Adrenal gland (tissue), 5 donors: ENCODE measurements around the gene MAN1A1.

Experiments used
- CTCF ChIP-seq, 6 experiments: fragments of 450-650 bp in 4 of 6; fragments of 200-600 bp in 2 of 6; sonication (generic) in 1 of 6; IDR thresholded peaks; 1 replicate in 5 of 6; 2 replicates in 1 of 6; pipeline versions ENCODE4 v1.5.1 to v1.8.0; 2016 to 2021; ENCODE audit warnings: antibody characterized with exemption in 6 of 6, mild to moderate bottlenecking in 2 of 6, moderate library complexity in 1 of 6
- POLR2A ChIP-seq, 2 donors: fragments of 450-650 bp; IDR thresholded peaks; one replicate each; pipeline ENCODE4 v1.6.1; 2017; ENCODE audit warnings: antibody characterized with exemption in 2 of 2, mild to moderate bottlenecking in 2 of 2, moderate library complexity in 1 of 2
- donor health status: DM: no; HTN: no; CAD: no.

- no peak for TF ChIP-seq CTCF (IDR thresholded peaks at IDR 0.05)
- no peak for TF ChIP-seq POLR2A (IDR thresholded peaks at IDR 0.05)
Observed at GRCh38 chr6:119138906-119139541, 210.5 kb downstream of the MAN1A1 start.
